Memory B cell (primary cell): ENCODE data around the gene SGO1.
A peak's percentile ranks its signal among the peaks of the same experiment; 100 is the strongest.

Experiments used
- ATAC-seq: fragments of 150-1000 bp; cut with Tn5 transposase; 2 replicates; pipeline ENCODE4 v1.10.0; 2021; ENCODE audit warnings: low read depth, mild to moderate bottlenecking, moderate library complexity
- DNase-seq, 2 donors: peaks; one replicate each; pipeline ENCODE4 v3.0.0; 2022; ENCODE audit warnings: low spot score in 2 of 2
- H3K27ac Mint-ChIP-seq: one replicate; pipeline ENCODE4 v1.8.0; 2022; ENCODE audit warnings: mild to moderate bottlenecking, moderate library complexity, mixed read lengths
- H3K27me3 Mint-ChIP-seq: one replicate; pipeline ENCODE4 v1.8.0; 2022; ENCODE audit warnings: mixed read lengths
- H3K36me3 Mint-ChIP-seq: one replicate; pipeline ENCODE4 v1.8.0; 2022; ENCODE audit warnings: mild to moderate bottlenecking, mixed read lengths
- H3K4me1 Mint-ChIP-seq: one replicate; pipeline ENCODE4 v1.8.0; 2022; ENCODE audit warnings: mixed read lengths
- H3K4me3 Mint-ChIP-seq: one replicate; pipeline ENCODE4 v1.8.0; 2022; ENCODE audit warnings: mild to moderate bottlenecking, moderate library complexity, mixed read lengths
- H3K9me3 Mint-ChIP-seq: one replicate; pipeline ENCODE4 v1.8.0; 2022; ENCODE audit warnings: mixed read lengths

SGO1 gene

DNA sequence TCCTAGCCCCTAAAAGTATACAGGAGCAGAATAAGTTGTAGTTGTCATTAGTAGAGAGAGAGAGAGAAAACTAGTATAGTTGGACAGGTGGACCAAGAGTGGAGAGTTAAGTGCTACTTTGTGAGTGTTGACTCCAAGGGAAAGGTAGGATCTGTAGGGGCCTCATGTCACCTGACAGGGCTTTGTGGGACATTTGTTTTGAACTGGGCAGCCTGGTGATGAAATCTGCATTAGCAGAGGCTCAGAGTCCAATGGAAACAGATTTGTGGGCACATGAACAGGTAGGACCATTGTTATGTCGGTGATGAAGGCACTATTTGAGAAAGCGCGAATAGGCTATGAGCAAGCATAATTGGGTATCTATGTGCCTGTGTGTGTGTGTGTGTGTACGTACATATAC lies 43.5 kb downstream of the SGO1 start:
- peaks cover 2% of the 10 kb centered on the region for H3K4me1 Mint-ChIP-seq
- DNase-seq (no peak), ATAC-seq (no peak)
- no peaks in the 10 kb centered on the region for H3K27me3 Mint-ChIP-seq
- peaks cover 5% of the 10 kb centered on the region for H3K9me3 Mint-ChIP-seq
- H3K4me3 Mint-ChIP-seq = no peak overlapping the region
- H3K27ac Mint-ChIP-seq = no peak overlapping the region
- H3K36me3 Mint-ChIP-seq = peaks cover 32% of the 10 kb centered on the region

DNA sequence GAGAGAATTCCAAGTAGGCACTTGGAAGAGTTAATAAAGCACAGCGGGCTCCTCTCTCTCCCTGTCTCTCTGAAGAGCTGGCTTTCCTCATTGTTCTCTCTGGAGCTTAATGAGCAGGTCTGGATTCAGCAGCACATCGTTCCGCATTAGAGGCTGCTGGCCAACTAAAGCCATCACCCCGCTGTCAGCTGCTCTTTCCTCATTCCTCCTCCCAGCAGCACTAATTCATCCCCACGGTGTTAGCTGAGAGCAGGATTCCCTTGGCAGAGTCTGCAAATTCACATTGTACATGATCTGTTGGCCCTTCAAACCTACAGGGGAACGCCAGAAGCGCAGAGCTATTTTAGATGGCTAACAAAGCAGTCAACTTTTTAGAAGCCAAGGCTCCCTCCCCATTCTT lies 44.2 kb downstream of the SGO1 start:
- no peak overlapping the region for H3K27ac Mint-ChIP-seq
- ATAC-seq (no peak), DNase-seq (no peak)
- H3K27me3 Mint-ChIP-seq = no peaks in the 10 kb centered on the region
- H3K4me3 Mint-ChIP-seq = no peak overlapping the region
- peaks cover 2% of the 10 kb centered on the region for H3K4me1 Mint-ChIP-seq
- H3K36me3 Mint-ChIP-seq = peaks cover 34% of the 10 kb centered on the region
- H3K9me3 Mint-ChIP-seq = peaks cover 5% of the 10 kb centered on the region

DNA sequence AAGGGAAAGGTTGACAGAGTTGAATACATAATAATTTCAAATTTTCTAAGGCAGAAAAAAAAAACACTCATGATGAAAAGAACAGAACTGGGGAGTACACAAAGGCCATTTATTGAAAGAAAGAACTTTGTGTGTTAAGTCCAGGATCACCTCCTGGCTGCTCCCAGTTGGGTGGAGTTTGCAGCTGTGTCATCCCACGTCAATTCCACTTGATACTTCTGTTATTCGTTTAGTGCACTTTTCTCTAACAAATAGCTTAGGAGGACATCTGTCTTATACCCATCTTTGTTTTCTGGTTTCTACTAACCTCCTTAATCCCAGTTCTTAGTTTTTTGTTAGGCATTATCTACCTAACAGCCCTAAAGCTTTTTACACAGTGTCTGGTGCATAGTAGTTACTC lies 44.7 kb downstream of the SGO1 start:
- no peak overlapping the region for H3K27ac Mint-ChIP-seq
- H3K36me3 Mint-ChIP-seq = peaks cover 34% of the 10 kb centered on the region

DNA sequence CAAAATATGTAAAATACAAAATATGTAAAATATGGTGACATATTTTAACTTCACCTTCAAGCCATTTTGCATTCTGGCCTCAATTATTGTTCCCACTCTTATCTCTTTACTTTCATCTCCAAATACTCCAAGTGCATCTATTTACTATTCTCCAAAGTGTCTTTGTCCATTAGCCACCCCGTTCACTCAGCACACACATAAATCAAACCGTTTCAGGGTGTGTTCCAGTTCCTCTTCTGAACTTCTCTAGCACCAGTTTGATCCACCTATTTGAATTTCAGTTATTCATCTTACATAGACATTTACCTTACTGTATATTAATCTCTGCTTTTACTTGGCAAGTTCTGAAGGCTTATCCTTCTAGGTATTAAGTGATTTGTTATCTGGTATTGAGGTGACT lies 45.1 kb downstream of the SGO1 start:
- Mint-ChIP-seq H3K4me1 (peaks cover 2% of the 10 kb centered on the region), H3K36me3 (peaks cover 34% of the 10 kb centered on the region), H3K27ac (no peak overlapping the region), H3K9me3 (peaks cover 5% of the 10 kb centered on the region), H3K27me3 (no peaks in the 10 kb centered on the region), H3K4me3 (no peak overlapping the region)
- no peak for ATAC-seq
- no peak for DNase-seq

More for the DNA sequence above, 44.7 kb downstream of the SGO1 start:
- H3K27me3 Mint-ChIP-seq = no peaks in the 10 kb centered on the region
- H3K9me3 Mint-ChIP-seq = peaks cover 5% of the 10 kb centered on the region
- no peak overlapping the region for H3K4me3 Mint-ChIP-seq
- H3K4me1 Mint-ChIP-seq = peaks cover 2% of the 10 kb centered on the region
- DNase-seq (no peak), ATAC-seq (no peak)

DNA sequence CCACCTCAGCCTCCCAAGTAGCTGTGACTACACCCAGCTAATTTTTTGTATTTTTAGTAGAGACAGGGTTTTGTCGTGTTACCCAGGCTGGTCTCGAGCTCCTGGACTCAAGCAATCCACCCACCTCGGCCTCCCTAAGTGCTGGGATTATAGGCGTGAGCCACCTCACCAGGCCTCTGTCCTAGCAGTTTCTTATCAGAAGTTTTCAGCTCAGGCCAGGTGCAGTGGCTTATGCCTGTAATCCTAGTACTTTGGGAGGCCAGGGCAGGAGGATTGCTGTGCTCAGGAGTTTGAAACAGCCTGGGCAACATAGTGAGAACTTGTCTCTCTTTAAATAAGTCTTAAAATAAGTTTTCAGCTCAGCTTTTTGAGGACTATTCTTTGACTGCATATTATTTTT lies 48.4 kb downstream of the SGO1 start:
- no peak overlapping the region for H3K27ac Mint-ChIP-seq
- no peak for DNase-seq
- peaks cover 2% of the 10 kb centered on the region for H3K4me1 Mint-ChIP-seq
- ATAC-seq = no peak
- H3K9me3 Mint-ChIP-seq = peaks cover 2% of the 10 kb centered on the region
- no peak overlapping the region for H3K4me3 Mint-ChIP-seq
- peaks cover 31% of the 10 kb centered on the region for H3K36me3 Mint-ChIP-seq
- H3K27me3 Mint-ChIP-seq = no peaks in the 10 kb centered on the region

DNA sequence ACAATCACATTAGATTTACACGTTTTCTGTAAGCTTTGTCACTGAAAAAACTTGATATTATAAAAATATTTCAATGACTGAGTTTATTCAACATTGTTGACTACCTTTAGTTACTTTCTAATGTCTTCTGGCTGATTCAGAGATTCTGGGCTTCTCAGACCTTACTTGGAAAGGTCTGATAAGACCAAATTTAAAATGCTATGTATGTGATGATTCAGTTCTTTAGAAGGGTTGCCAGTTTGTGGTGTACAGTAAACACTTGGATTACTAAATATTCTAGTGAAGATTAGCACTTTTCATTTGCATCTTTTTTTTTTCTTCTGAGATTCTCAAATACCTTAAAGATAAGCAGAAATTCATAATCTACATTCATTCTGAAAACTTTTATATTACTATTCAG lies 49.8 kb downstream of the SGO1 start:
- Mint-ChIP-seq H3K27me3 (no peaks in the 10 kb centered on the region), H3K4me1 (peaks cover 2% of the 10 kb centered on the region), H3K4me3 (no peak overlapping the region), H3K27ac (no peak overlapping the region), H3K9me3 (no peaks in the 10 kb centered on the region), H3K36me3 (peaks cover 24% of the 10 kb centered on the region)
- ATAC-seq (no peak), DNase-seq (no peak)

DNA sequence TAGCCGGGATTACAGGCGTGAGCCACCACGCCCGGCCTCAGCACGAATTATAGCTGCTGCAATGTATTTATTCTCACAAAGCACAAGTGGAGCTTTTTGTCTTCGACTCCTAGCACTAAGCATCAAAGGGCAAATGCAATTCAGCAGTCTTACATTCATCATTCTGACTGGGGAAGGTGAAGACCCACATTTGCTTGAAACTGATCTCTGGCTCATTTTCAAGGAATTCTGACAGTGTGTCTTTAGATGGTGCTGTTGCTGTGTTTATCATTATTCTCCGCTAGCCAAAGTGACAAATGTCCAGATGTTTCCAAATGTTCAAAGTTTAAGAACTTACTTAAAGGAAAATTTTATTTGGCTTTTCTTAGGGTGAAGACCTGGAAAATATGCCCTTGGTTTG lies 55.9 kb downstream of the SGO1 start:
- Mint-ChIP-seq H3K27me3 (no peaks in the 10 kb centered on the region), H3K9me3 (no peaks in the 10 kb centered on the region), H3K4me3 (no peak overlapping the region), H3K27ac (no peak overlapping the region), H3K36me3 (peaks cover 25% of the 10 kb centered on the region), H3K4me1 (peaks cover 17% of the 10 kb centered on the region)
- no peak for ATAC-seq
- DNase-seq = no peak

DNA sequence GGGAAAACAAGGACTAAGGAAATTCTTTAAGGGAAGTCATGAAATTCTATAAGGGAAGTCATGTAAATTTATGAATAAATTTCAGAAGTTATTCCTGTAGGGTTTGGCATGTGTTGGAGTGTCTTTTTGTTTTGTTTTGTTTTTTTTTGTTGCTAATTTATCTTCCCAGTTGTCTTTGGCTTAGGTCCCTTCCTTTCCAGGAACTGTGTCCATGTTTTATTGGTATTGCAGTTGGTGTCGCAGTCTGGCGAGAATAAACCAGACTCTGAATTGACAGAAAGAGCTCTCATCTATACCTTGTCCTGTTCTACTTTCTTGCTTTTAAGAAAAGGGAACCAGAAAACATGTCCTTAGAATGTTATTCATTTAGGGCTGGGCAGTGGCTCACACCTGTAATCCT lies 57.6 kb downstream of the SGO1 start:
- Mint-ChIP-seq H3K36me3 (peaks cover 29% of the 10 kb centered on the region), H3K9me3 (no peaks in the 10 kb centered on the region), H3K27me3 (no peaks in the 10 kb centered on the region), H3K4me1 (peaks cover 17% of the 10 kb centered on the region), H3K27ac (peak overlapping the region; percentile 98), H3K4me3 (no peak overlapping the region)
- ATAC-seq (no peak), DNase-seq (no peak)

DNA sequence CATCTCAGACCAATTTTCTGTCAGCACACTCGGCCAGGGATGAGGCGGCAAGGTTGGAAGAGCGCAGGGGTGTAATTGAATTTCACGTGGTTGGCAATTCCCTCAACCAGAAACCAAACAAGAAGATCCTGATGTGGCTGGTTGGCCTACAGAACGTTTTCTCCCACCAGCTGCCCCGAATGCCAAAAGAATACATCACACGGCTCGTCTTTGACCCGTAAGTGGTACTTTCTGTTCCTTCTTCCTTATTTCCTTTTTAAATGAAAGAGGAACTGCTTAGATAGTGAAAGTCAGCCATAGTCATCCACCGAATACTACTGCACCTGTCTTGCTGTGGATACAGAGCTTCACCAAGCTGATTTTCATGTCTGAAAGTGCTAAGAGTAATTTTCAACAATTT lies 60.1 kb downstream of the SGO1 start:
- Mint-ChIP-seq H3K4me1 (peaks cover 19% of the 10 kb centered on the region), H3K9me3 (no peaks in the 10 kb centered on the region), H3K36me3 (peaks cover 43% of the 10 kb centered on the region), H3K4me3 (peak overlapping the region; percentile 73), H3K27me3 (no peaks in the 10 kb centered on the region), H3K27ac (peak overlapping the region; percentile 98)
- DNase-seq = peak; percentile 38 to 68
- ATAC-seq = peak; percentile 95

DNA sequence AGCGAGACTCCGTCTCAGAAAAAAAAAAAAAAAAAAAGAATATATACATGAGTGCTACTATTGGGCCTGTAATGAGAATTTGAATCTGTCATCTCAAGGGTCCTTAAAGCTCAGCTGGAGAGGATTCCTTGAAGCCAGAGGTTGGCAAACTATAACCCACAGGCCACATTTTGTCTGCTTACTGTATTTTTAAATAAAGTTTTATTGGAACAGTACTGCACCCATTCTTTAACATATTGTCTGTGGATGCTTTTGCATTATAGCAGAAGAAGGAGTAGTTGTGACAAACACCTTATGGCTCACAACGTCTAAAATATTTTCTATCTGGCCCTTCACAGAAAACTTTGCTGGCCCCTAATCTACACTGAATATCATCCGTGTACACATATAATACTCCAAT lies 60.7 kb downstream of the SGO1 start:
- DNase-seq = no peak
- Mint-ChIP-seq H3K4me3 (peak overlapping the region; percentile 73), H3K36me3 (peaks cover 40% of the 10 kb centered on the region), H3K9me3 (no peaks in the 10 kb centered on the region), H3K27ac (peak overlapping the region; percentile 98), H3K27me3 (no peaks in the 10 kb centered on the region), H3K4me1 (peaks cover 19% of the 10 kb centered on the region)
- ATAC-seq = no peak

DNA sequence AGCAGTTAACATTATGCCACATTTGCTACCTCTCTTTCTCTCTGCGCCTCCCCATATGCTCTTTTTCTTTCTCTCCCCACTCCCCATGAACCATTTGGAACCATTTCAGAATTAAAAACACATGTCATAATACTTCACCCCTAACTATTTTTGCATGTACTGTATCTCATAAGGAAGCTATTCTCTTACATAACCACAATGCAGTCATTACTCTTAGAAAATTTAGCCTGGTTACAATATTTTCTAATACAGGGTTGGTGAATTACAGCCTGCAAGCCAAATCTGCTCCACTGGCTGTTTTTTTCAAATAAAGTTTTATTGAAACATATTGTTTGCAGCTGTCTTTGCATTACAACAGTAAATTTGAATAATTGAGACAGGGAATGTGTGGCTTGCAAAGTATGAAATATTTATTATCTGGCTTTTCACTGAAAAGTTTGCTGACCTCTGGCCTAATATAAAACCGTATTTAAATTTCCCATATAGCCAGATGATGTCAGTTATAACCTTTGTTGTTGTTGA lies 62.8 kb downstream of the SGO1 start:
- Mint-ChIP-seq H3K36me3 (peaks cover 46% of the 10 kb centered on the region), H3K9me3 (no peaks in the 10 kb centered on the region), H3K4me3 (no peak overlapping the region), H3K27ac (peak overlapping the region; percentile 67), H3K4me1 (peaks cover 19% of the 10 kb centered on the region), H3K27me3 (no peaks in the 10 kb centered on the region)
- DNase-seq (no peak), ATAC-seq (no peak)

DNA sequence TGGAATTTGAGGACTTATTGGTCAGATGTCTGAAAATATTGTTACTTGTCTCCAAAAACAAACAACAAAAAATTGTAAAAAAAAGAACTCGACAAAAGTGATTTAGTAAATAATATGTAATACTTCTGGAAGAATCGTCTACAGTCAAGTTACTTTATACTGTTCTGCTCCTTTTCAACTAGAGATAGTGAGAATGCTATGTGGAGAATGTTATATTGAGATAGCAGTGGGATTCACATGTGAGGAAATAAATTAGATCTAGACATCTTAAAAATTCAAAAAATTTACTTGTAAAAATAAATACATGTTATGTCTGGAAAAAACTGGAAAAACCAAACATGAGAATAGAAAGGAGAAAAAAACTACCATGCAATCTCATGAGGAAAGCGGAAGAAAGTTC lies 64.9 kb downstream of the SGO1 start:
- peaks cover 8% of the 10 kb centered on the region for H3K4me1 Mint-ChIP-seq
- H3K27me3 Mint-ChIP-seq = no peaks in the 10 kb centered on the region
- H3K27ac Mint-ChIP-seq = no peak overlapping the region
- H3K36me3 Mint-ChIP-seq = peaks cover 54% of the 10 kb centered on the region
- no peak for DNase-seq
- no peak for ATAC-seq
- no peaks in the 10 kb centered on the region for H3K9me3 Mint-ChIP-seq
- no peak overlapping the region for H3K4me3 Mint-ChIP-seq
